ENCODE measurements around the gene SIAE.

The SIAE gene

DNA sequence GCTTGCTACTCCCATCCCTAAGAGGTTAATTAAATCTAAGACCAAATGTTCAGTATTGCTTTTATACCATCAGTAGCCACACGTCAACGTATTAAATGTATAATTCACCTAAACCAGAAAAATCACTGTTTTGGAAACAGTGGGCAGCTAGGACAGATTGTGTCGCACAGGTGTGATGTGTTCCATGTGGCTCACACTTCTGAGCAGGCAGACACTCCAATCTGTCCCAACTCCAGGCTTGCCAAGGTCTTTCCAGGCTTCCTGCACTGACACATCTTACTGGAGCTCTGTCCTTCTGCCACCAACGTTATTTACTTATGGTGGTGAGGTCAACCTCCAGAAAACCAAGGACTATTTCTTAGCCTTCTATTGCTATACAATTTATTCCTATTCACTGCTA, 11.4 kb downstream of the SIAE start:
- DNase-seq (ENCODE audit: low spot score): no peak

GRCh38 chr11:124661553-124661952, 12.0 kb downstream of the SIAE start:
- no peak for DNase-seq (ENCODE audit: low spot score)

DNA sequence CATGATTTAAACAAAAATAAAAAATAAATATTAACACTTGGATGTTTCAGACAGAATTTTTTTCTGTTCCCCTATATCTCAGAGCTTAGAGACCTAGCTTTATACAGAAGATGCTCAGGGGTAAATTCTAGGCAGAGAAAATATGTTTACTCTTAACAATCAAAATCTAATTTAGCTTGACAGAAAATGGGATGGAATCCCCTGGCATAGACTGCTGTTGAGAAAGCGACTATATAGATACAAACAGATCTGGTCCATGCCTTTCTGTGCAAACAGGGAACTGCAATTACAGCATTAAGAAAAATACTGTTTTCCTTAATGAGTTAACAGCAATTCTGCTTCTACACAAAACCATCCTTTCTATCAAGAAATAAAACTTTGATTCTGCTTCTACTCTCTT, 14.6 kb downstream of the SIAE start:
- DNase-seq (ENCODE audit: low spot score): no peak

DNA sequence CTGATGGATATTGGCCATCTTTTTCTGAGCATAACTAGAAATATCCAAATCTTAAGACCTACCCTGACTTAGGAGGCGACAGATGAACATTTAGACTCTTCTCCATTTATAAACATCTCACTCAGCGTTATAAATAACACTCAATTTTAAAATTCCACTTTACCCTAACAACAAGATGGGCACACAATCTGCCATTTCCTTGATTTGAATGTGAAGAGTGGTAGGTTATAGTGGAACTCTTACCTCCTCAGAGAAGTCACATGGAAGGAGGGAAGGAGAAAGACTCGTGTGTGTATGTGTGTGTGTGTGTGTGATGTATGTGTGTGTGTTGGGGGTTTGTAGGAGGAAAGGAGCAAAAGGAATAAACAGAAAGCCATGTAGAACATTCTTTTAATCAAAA, 15.0 kb downstream of the SIAE start:
- DNase-seq (ENCODE audit: low spot score): no peak

DNA sequence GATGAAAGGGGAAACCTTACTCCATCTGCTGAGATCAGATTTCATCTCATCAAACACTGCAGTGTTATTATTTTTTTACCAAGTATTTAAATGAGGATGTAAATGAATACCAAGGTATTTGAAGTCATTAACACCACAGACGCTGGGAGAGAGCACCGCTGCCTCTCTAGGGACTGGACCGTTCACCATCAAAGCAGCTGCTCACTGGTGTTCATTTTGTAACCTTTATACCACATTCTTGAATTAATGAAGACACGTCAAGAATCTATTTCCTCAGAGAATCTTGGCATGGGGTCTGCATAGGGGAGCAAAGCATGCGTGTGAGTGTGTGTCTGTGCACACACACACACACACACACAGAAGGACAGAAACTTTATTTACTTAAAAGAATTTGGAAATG, 15.6 kb downstream of the SIAE start:
- DNase-seq (ENCODE audit: low spot score): no peak

- no peak for DNase-seq (ENCODE audit: low spot score)
Measured at GRCh38 chr11:124656774-124657630, 16.5 kb downstream of the SIAE start.

- DNase-seq (ENCODE audit: low spot score): no peak
Measured at GRCh38 chr11:124648610-124649009, 24.9 kb downstream of the SIAE start.

DNA sequence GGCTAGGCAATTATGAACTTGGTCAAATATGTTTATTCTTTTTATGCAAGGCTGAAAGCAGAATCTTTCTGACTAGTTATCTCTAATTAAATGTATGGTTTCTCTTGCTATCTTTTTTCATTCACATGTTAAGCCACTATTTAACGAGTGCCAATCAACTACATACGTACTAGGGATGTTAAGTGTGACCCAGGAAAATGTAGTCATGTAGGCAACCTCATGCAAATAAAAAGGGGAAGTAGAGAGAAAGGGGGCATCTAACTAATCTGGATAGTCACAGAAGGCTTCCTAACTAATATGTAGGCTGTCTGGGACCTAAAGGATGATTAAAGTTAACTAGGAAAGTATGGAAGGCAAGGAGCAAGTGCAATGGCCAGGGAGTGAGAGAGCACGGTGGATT, 27.4 kb downstream of the SIAE start:
- peak; percentile 55 for DNase-seq (ENCODE audit: low spot score)

GRCh38 chr11:124644426-124645280, 28.9 kb downstream of the SIAE start:
- DNase-seq (ENCODE audit: low spot score): peak; percentile 40

DNA sequence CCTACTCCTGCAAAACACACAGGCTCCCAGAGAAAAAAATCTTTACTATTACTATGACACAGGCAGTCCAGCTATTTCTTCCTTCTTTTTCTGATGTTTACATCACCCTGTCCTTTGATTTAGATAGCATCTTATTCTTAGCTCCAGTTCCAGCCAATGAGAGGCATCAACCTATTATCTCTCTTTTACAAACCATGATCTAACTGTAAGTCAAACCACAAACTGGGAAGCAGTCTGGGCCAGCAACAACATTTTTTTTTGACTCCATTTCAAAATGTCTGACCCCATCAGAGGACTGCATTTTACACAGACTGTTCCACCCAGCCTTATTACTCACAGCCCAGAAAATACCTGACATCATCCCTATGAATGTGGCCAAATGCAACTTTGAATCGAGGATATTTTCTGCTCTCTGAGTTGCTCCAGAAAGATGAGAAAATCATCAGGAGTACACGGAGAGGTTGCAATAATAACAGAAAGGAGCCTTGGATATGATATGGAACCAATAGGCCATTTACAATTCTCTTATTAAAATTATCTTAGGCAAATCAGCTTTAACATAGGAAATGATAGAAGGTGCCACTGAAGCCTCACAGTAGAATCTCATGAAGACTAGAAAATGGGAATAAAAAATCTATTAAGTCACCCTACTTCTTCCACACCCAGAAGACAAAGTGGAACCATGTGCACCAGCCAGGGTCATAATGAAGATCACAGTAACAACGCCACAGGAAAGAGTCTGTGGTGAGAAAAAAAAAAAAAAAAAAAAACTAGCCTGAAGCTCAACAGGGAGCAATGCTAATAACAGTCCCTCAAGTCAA, 29.7 kb downstream of the SIAE start:
- no peak for DNase-seq (ENCODE audit: low spot score)

DNA sequence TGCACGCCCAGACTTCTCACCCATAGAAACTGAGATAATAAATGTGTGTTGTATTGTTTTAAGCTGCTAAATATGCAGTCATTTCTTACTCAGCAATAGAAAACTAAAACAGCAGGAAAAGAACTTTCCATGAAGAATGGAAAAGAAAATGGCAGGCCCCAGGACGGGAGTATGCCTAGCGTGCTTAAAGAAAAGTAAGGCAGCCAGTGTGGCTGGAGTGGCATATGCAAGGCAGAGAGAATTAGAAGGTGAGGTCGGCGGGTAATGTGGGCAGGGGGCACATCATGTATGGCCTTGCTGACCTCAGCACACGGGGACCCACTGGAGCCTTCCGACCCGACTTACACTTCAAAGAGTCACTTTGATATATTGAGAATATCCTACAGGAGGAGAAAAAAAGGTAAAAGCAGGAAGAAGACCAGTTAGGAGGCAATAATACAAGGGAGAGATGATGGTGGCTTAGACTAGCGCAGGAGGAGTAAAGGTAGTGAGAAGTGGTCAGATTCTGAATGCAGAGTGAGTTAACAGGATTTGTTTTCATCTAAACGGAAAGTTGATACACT, 30.4 kb downstream of the SIAE start:
- DNase-seq (ENCODE audit: low spot score): no peak

- no peak for DNase-seq (ENCODE audit: low spot score)
Measured at GRCh38 chr11:124642628-124643027, 30.9 kb downstream of the SIAE start.

DNA sequence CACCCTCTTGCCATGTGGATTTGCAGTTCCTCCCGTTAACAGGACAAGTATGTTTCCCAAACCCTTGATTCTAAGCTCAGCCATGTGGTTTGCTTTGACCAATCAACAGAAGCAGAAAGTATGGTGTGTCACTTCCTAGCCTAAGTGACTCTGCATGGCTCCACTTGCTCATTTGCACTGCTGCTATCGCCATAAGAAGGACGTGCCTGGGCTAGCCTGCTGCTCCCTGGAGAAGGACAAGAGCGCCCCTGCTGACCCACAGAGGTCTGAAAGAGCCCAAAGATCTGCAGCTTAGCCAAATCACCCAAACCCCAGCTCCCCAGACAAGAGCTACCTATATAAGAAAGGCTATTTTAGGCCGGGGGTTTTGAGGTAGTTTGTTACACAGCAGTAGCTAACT, 32.9 kb downstream of the SIAE start:
- no peak for DNase-seq (ENCODE audit: low spot score)

DNA sequence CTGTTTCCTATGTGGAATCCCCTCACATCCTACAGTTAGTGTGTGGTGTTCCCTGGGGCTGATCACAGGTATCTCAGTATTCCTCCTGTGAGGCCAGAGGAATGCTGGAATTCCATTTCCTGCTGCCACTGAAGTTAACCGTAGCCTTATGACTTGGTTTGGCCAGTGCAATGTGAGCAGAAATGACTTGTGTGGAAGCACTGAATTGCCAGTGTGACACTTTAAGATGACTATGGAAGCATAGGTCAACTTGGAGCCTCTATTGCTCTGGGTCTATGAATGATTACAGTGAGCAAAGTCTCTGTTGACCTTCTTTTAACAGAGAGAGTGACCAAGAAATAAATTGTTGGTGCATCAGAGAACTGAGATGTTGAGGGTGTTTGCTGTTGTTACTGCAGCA, 34.4 kb downstream of the SIAE start:
- DNase-seq (ENCODE audit: low spot score): no peak

GRCh38 chr11:124638500-124638899, 35.0 kb downstream of the SIAE start:
- no peak for DNase-seq (ENCODE audit: low spot score)

DNA sequence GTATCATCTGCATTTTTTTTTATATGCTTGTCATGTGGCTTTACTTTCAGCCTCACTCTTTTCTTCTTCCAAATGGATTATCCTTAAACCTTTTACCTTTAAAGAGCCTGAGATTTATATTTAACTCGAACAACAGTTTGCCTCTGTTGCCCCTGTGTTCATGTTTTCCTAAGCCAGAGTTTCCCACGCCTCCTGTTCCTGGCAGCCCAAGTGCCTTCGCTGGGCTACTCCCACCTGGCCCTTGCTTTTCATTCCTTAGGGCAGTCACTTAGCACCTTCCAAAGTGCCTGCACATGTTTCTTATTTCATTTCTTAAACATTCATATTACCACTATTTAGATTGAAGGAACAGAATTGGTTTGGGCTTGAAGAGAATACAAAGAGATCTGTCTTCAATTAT, 37.6 kb downstream of the SIAE start:
- DNase-seq (ENCODE audit: low spot score): no peak

DNA sequence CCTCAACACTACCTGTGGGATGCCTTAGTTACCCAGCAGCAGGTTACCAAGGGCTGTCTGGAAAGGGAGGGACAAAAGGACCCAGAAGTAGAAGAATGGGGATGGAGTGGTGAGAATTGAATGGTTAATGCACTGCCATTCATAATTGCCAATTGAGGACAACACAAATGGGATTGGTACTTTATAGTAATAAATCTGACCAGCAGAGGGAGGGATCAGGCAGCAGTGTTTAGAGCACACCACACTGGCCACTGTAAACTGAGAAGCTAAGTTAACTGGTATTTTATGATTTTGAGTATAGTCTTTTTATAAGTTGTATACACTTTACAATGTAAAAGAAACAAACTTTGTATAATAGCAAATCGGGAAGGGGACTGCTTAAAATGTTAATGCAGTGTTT, 40.2 kb downstream of the SIAE start:
- DNase-seq (ENCODE audit: low spot score): peak; percentile 14

GRCh38 chr11:124629961-124630360, 43.6 kb downstream of the SIAE start:
- DNase-seq (ENCODE audit: low spot score): no peak

DNA sequence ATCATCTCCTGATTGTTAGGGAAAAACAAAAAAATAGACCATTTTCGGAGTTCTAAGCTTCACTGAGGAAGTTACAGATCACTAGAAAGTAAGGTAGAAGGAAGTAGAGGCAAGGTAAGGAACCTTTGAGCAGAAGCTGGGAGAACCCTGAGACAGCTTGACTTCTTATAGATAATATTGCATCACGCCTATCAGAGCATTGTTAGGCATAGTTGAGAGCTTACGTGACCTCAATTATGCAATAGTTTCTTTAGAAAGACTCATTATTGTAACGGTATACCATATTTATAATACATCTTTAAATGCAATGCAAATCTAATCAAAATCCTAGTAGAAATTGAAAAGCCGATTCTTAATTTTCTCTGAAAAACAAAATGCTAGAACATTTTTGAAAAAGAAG, 46.0 kb downstream of the SIAE start:
- DNase-seq (ENCODE audit: low spot score): no peak

DNA sequence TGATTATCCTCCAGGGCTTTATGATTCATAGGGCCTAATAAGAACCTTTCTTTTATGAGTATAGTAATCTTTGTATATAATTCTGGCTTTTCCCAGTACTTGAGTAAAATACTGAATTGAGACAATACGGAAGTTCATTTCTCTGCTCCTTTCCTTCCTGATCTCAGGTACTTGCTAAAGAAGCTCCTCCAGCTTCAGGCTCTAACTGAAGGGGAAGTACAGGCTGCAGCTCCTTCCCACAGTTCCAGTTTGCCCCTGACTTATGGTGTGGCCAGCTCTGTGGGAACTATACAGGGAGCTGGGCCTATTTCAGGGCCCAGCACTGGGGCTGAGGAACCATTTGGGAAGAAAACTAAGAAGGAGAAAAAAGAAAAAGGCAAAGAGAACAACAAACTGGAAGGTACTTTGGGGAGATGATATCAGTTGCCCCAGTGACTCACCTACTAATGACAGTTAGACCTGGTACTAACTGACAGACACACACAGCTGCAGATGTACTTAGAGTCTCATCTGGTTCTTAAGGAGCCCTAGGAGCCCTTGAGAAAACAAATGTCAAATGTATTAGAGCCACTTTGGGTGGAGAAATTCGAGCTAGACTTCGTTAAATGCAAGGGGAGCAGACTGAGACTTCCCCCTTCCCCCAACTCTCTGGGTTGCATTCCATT, 47.9 kb downstream of the SIAE start:
- DNase-seq (ENCODE audit: low spot score): no peak

GRCh38 chr11:124623861-124624525, 49.5 kb downstream of the SIAE start:
- DNase-seq (ENCODE audit: low spot score): no peak
